ENCODE measurements around the gene SNCAIP. TPM values are rescaled to one million over a fixed set of nuclear protein-coding genes. Genes with fewer than 3 reads are reported as not detected.

Gene SNCAIP
- total and polyA plus RNA-seq, 2 donors (not counting 1 experiment from before 2014, with no cell fraction given) = 1.3 to 4.1 TPM

DNA sequence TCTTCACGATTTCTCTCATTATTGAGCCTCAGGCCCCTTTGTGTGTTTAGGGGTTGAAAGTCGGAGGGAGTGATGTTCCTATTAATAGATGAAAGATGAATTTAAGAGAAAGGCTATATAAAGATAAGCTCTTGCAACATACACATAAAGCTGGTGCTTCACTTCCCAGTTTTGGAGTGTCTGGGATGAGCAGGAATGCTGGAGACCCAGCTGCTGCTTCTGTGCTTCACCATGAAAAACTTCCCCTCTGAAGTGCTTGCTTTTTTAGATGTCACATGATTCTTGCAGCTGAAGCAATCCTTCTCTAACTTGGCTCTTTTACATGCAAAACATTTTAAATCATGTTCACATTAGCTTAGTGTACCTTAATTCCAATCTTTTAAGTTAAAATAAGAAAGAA, 19.7 kb upstream of the SNCAIP start:
- TF ChIP-seq, protein P1, sequence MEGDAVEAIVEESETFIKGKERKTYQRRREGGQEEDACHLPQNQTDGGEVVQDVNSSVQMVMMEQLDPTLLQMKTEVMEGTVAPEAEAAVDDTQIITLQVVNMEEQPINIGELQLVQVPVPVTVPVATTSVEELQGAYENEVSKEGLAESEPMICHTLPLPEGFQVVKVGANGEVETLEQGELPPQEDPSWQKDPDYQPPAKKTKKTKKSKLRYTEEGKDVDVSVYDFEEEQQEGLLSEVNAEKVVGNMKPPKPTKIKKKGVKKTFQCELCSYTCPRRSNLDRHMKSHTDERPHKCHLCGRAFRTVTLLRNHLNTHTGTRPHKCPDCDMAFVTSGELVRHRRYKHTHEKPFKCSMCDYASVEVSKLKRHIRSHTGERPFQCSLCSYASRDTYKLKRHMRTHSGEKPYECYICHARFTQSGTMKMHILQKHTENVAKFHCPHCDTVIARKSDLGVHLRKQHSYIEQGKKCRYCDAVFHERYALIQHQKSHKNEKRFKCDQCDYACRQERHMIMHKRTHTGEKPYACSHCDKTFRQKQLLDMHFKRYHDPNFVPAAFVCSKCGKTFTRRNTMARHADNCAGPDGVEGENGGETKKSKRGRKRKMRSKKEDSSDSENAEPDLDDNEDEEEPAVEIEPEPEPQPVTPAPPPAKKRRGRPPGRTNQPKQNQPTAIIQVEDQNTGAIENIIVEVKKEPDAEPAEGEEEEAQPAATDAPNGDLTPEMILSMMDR (conservative IDR thresholded peaks at IDR 0.05 in 1 of 2, IDR thresholded peaks at IDR 0.05 in 1 of 2; ENCODE audit: low read depth in 1 of 2, low read length in 2 of 2) = no peak
- TF ChIP-seq EZH2 (IDR thresholded peaks at IDR 0.05; ENCODE audit: low read length, missing control alignments) = no peak
- Histone ChIP-seq H3K27me3 (ENCODE audit: control insufficient read depth, insufficient read depth, low read length) (no peaks in the 10 kb centered on the region), H3K4me1 (ENCODE audit: control insufficient read depth, extremely low read depth, insufficient read depth, low read length) (no peaks in the 10 kb centered on the region), H4K20me1 (ENCODE audit: control insufficient read depth, extremely low read depth, insufficient read depth, low read length) (no peaks in the 10 kb centered on the region), H3K36me3 (ENCODE audit: control insufficient read depth, insufficient read depth, low read length) (no peaks in the 10 kb centered on the region), H3K4me3 (replicated peaks in 1 of 4; ENCODE audit: control extremely low read depth in 1 of 4, insufficient read depth in 1 of 4, low read depth in 3 of 4, low read length in 4 of 4) (no peak overlapping the region), H3K27ac (ENCODE audit: insufficient read depth, low read length) (no peak overlapping the region), H3K9ac (ENCODE audit: insufficient read depth, low read length) (no peak overlapping the region), H3K79me2 (ENCODE audit: control insufficient read depth, insufficient read depth, low read length) (no peaks in the 10 kb centered on the region), H2AFZ (ENCODE audit: low read length) (no peak overlapping the region), H3K9me3 (ENCODE audit: control insufficient read depth, insufficient read depth, low read depth, low read length) (no peaks in the 10 kb centered on the region), H3K4me2 (ENCODE audit: extremely low read depth, insufficient read depth, low read length) (no peak overlapping the region)
- peak in 1 of 2 donors; percentile 66 for DNase-seq (ENCODE audit: low read depth in 2 of 2)

DNA sequence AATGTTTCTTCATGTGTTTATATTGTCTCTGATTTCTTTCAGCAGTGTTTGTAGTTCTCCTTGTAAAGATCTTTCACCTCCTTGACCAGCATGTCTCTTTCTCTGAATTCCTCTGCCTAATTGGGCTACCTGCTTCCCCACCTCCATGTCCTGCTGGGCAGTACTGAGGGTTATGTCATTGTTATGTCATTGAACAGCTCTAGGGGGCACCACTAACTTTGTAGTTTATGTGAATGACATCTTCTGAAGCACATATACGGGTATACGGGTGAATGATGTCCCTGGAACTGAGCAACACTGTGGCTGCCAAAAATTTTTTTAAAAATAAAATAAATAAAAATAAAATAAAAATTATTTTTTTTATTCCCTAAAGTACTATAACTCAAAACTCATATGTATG, 16.9 kb upstream of the SNCAIP start:
- H3K4me3 ChIP-seq (replicated peaks in 1 of 4; ENCODE audit: control extremely low read depth in 1 of 4, insufficient read depth in 1 of 4, low read depth in 3 of 4, low read length in 4 of 4) = no peak overlapping the region
- H3K27me3 ChIP-seq (ENCODE audit: control insufficient read depth, insufficient read depth, low read length) = no peaks in the 10 kb centered on the region
- H3K36me3 ChIP-seq (ENCODE audit: control insufficient read depth, insufficient read depth, low read length) = no peaks in the 10 kb centered on the region
- no peak overlapping the region for H2AFZ ChIP-seq (ENCODE audit: low read length)
- no peaks in the 10 kb centered on the region for H3K4me1 ChIP-seq (ENCODE audit: control insufficient read depth, extremely low read depth, insufficient read depth, low read length)
- H3K79me2 ChIP-seq (ENCODE audit: control insufficient read depth, insufficient read depth, low read length) = no peaks in the 10 kb centered on the region
- no peaks in the 10 kb centered on the region for H3K9me3 ChIP-seq (ENCODE audit: control insufficient read depth, insufficient read depth, low read depth, low read length)
- no peak for DNase-seq (ENCODE audit: low read depth in 2 of 2)
- no peaks in the 10 kb centered on the region for H4K20me1 ChIP-seq (ENCODE audit: control insufficient read depth, extremely low read depth, insufficient read depth, low read length)
- no peak overlapping the region for H3K9ac ChIP-seq (ENCODE audit: insufficient read depth, low read length)
- no peak overlapping the region for H3K27ac ChIP-seq (ENCODE audit: insufficient read depth, low read length)
- no peak overlapping the region for H3K4me2 ChIP-seq (ENCODE audit: extremely low read depth, insufficient read depth, low read length)
- TF ChIP-seq, protein P1 (conservative IDR thresholded peaks at IDR 0.05 in 1 of 2, IDR thresholded peaks at IDR 0.05 in 1 of 2; ENCODE audit: low read depth in 1 of 2, low read length in 2 of 2) = peak in 1 of 2 donors; percentile 16
- TF ChIP-seq EZH2 (IDR thresholded peaks at IDR 0.05; ENCODE audit: low read length, missing control alignments) = no peak

DNA sequence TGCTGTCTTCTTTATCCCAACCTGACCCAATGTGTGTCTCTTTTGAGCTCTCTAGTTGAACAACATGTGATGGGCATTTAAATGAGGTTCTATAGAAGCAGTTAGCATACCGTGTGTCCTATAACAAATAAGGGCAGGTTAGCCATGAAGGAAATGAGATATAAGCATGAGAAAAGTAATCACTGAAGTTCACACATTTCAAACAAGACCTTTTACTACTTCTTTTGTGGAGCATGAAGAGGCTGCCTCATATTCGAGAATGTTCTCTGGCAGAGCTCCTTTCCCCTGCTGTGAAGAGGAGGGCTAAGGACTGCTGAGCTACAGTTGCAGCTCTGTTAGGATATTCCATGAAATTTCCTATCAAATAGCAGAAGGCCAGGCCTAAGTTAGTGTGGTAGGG, 15.2 kb upstream of the SNCAIP start:
- Histone ChIP-seq H3K36me3 (ENCODE audit: control insufficient read depth, insufficient read depth, low read length) (no peaks in the 10 kb centered on the region), H3K9ac (ENCODE audit: insufficient read depth, low read length) (no peak overlapping the region), H3K4me3 (replicated peaks in 1 of 4; ENCODE audit: control extremely low read depth in 1 of 4, insufficient read depth in 1 of 4, low read depth in 3 of 4, low read length in 4 of 4) (no peak overlapping the region), H3K4me1 (ENCODE audit: control insufficient read depth, extremely low read depth, insufficient read depth, low read length) (no peaks in the 10 kb centered on the region), H3K79me2 (ENCODE audit: control insufficient read depth, insufficient read depth, low read length) (no peaks in the 10 kb centered on the region), H3K4me2 (ENCODE audit: extremely low read depth, insufficient read depth, low read length) (no peak overlapping the region), H4K20me1 (ENCODE audit: control insufficient read depth, extremely low read depth, insufficient read depth, low read length) (no peaks in the 10 kb centered on the region), H3K9me3 (ENCODE audit: control insufficient read depth, insufficient read depth, low read depth, low read length) (no peaks in the 10 kb centered on the region), H3K27me3 (ENCODE audit: control insufficient read depth, insufficient read depth, low read length) (no peaks in the 10 kb centered on the region), H3K27ac (ENCODE audit: insufficient read depth, low read length) (no peak overlapping the region), H2AFZ (ENCODE audit: low read length) (no peak overlapping the region)
- DNase-seq (ENCODE audit: low read depth in 2 of 2) = no peak
- TF ChIP-seq EZH2 (IDR thresholded peaks at IDR 0.05; ENCODE audit: low read length, missing control alignments) = no peak
- TF ChIP-seq, protein P1 (conservative IDR thresholded peaks at IDR 0.05 in 1 of 2, IDR thresholded peaks at IDR 0.05 in 1 of 2; ENCODE audit: low read depth in 1 of 2, low read length in 2 of 2) = no peak

Data from fibroblast of lung (primary cell).